Activated T-cell treated with anti-CD3 and anti-CD28 coated beads, Interleukin-2, amount 50 U/mL, for 72 hours (primary cell): ENCODE data around the gene C17orf100. TPM values are rescaled to one million over a fixed set of nuclear protein-coding genes. Genes with fewer than 3 reads are reported as not detected.

ENCODE experiments used
- ATAC-seq, 2 donors: fragments of 150-1000 bp; cut with Tn5 transposase; replicated peaks in 1 of 2; 2 replicates each; pipeline ENCODE4 v1.10.0; 2021; ENCODE audit warnings: moderate library complexity in 2 of 2, mild to moderate bottlenecking in 1 of 2
- DNase-seq, 2 donors: peaks; one replicate each; pipeline ENCODE4 v3.0.0; 2021 to 2022; ENCODE audit warnings: mixed read lengths in 1 of 2
- H3K27ac Mint-ChIP-seq: one replicate; pipeline ENCODE4 v1.8.0; 2022; ENCODE audit warnings: mild to moderate bottlenecking, moderate library complexity, mixed read lengths
- H3K27me3 Mint-ChIP-seq: one replicate; pipeline ENCODE4 v1.8.0; 2022; ENCODE audit warnings: low read depth, mixed read lengths
- H3K36me3 Mint-ChIP-seq, 2 donors: one replicate each; pipeline ENCODE4 v1.8.0; 2022; ENCODE audit warnings: mixed read lengths in 2 of 2, mild to moderate bottlenecking in 1 of 2; ENCODE audit not compliant: insufficient read depth in 2 of 2
- H3K4me1 Mint-ChIP-seq: one replicate; pipeline ENCODE4 v1.8.0; 2022; ENCODE audit warnings: low read depth, mixed read lengths
- H3K4me3 Mint-ChIP-seq, 2 donors: one replicate each; pipeline ENCODE4 v1.8.0; 2022; ENCODE audit warnings: mild to moderate bottlenecking in 2 of 2, mixed read lengths in 2 of 2, moderate library complexity in 2 of 2
- H3K9me3 Mint-ChIP-seq, 2 donors: one replicate each; pipeline ENCODE4 v1.8.0; 2022; ENCODE audit warnings: mixed read lengths in 2 of 2
- total RNA-seq, 2 donors: library from RNA; stranded (reverse); gene quantifications; one replicate each; pipeline ENCODE4 v1.2.3, GENCODE V29; 2022

The C17orf100 gene
- total RNA-seq, 2 donors from 2014 or later: 1.8 to 2.9 TPM

DNA sequence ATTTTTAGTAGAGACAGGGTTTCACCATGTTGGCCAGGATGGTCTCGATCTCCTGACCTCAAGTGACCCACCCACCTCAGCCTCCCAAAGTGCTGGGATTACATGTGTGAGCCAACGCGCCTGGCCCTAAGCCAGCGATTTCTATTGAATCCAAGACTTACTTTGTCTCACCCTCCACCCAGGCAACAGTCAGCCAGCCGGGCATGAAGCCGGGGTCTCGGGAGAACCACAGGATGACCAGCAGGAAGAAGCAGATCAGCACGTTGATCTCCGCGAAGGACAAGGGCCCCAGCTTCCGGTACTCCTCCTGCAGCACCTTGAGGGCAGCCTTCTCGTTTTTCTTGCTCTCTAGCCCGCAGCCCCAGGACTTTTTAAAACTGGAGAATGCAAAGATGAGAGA lies 44.0 kb downstream of the C17orf100 start:
- Mint-ChIP-seq H3K27me3 (peaks cover 41% of the 10 kb centered on the region), H3K4me3 (no peak overlapping the region), H3K9me3 (no peaks in the 10 kb centered on the region), H3K4me1 (no peaks in the 10 kb centered on the region), H3K27ac (no peak overlapping the region), H3K36me3 (no peaks in the 10 kb centered on the region)
- DNase-seq (no peak), ATAC-seq (no peak)

DNA sequence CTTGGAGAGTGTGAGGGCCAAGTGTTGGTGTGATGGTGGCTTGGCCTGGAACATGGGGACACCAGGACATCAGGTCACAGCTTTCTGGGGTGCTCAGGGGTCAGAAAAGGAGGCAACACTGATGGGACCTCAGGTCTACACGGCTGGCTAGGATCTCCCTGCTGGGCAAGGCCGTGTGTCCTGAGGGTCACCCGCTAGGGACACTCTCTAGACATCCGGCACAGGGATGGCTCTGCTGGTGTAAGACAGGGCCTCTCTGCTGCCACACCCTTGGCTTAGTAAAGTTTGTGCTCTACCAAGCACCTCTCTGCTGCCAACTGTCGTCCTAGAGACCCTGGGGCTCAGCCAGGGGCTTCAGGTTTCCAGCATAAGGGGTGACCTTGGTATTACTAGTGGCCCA lies 45.3 kb downstream of the C17orf100 start:
- Mint-ChIP-seq H3K9me3 (no peaks in the 10 kb centered on the region), H3K4me3 (no peak overlapping the region), H3K4me1 (no peaks in the 10 kb centered on the region), H3K27ac (no peak overlapping the region), H3K27me3 (peaks cover 30% of the 10 kb centered on the region), H3K36me3 (no peaks in the 10 kb centered on the region)
- ATAC-seq: no peak
- no peak for DNase-seq

DNA sequence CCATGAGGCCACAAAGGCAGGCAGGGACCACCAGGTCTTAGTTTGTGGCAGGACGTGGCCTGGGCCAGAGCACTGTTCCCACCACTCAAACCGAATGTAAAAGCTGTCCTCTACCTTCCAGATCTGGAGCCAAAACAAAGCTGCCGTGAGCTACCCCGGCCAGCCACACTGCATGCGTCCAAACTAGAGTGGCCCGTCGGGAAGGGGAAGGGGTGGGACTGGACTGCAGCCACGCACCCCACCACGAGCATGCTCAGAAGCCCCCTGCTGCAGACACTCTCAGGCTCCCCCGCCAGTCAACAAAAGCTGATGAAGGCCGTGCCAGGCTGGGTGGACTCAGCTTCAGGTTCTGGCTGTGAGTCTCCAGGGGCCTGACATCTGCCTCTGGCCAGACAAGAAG lies 46.4 kb downstream of the C17orf100 start:
- Mint-ChIP-seq H3K27ac (no peak overlapping the region), H3K9me3 (no peaks in the 10 kb centered on the region), H3K27me3 (peaks cover 19% of the 10 kb centered on the region), H3K4me1 (no peaks in the 10 kb centered on the region), H3K36me3 (no peaks in the 10 kb centered on the region), H3K4me3 (no peak overlapping the region)
- DNase-seq: no peak
- ATAC-seq: no peak

DNA sequence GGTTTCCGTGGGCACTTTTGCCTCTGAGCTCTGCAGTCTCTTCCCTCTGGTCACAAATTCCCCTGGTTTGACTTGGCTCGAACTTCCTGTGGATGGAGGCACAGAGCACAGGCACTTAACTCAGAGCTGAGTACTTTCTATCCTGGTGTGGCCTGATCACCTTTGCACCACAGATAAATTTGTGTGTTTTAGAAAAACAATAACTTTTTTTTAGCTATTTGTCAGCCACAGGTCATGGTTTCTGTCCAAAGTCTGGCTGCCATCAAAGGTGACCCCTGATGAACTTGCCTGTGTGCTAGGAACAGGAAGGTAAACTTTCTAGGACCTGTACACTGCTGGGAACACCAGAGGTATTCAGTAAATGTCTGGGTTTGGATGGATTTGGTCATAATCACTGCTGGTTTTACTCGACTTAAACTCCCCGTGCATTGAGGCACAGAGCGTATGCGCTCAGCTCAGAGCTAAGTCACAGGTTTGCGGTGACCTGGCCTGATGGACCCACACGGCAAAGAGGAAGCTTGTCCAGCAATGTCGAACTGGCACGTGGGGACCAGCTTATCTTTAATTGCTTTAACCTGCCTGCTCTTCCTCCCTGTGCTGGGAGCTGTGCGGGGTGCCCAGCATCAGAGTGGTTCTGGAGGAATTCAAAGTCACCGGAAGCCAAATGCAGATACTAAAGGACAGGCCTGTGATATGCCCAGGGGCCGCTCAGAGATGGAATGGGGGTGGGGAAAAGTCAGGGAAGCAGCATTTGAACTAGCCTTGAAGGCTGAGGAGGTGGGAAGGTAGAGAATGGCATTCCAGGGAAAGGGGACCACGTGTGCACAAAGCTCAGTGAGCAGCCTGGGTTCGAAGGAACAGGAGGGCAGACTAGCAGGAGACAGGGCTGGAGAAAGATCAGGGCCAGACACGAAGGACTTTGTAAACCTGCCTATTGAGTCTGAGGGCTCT lies 48.7 kb downstream of the C17orf100 start:
- no peak overlapping the region for H3K4me3 Mint-ChIP-seq
- H3K4me1 Mint-ChIP-seq: no peaks in the 10 kb centered on the region
- DNase-seq (no peak), ATAC-seq (no peak)
- peaks cover 5% of the 10 kb centered on the region for H3K27me3 Mint-ChIP-seq
- no peaks in the 10 kb centered on the region for H3K36me3 Mint-ChIP-seq
- no peak overlapping the region for H3K27ac Mint-ChIP-seq
- H3K9me3 Mint-ChIP-seq: no peaks in the 10 kb centered on the region

GRCh38 chr17:6700948-6701307 lies 49.4 kb downstream of the C17orf100 start:
- Mint-ChIP-seq H3K4me3 (no peak overlapping the region), H3K9me3 (no peaks in the 10 kb centered on the region), H3K27ac (no peak overlapping the region), H3K27me3 (peaks cover 5% of the 10 kb centered on the region), H3K4me1 (no peaks in the 10 kb centered on the region), H3K36me3 (no peaks in the 10 kb centered on the region)
- no peak for DNase-seq
- ATAC-seq: no peak

DNA sequence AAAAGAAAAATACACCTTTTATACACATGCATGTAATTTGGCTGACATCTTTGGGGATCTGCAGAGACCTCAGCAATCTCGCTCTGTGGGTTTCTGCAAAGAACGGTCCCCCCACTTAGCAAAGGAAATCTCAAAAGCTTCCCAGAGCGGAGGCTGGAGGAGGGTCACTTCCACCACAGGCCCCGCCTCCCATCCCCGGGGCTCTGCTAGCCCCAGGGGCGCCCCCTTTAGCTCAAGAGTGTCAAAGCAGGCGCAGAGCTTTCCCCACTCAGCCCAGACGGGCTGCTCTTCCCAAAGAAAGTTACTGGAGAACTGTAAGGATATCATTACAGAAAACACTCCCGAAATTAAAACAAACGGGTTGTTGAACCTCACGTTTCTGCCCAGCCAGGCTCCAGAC lies 50.2 kb downstream of the C17orf100 start:
- no peaks in the 10 kb centered on the region for H3K4me1 Mint-ChIP-seq
- H3K27ac Mint-ChIP-seq: no peak overlapping the region
- ATAC-seq: peak; percentile 66 to 67
- H3K9me3 Mint-ChIP-seq: no peaks in the 10 kb centered on the region
- H3K27me3 Mint-ChIP-seq: peaks cover 5% of the 10 kb centered on the region
- H3K36me3 Mint-ChIP-seq: no peaks in the 10 kb centered on the region
- H3K4me3 Mint-ChIP-seq: no peak overlapping the region
- DNase-seq: peak; percentile 56 to 62

DNA sequence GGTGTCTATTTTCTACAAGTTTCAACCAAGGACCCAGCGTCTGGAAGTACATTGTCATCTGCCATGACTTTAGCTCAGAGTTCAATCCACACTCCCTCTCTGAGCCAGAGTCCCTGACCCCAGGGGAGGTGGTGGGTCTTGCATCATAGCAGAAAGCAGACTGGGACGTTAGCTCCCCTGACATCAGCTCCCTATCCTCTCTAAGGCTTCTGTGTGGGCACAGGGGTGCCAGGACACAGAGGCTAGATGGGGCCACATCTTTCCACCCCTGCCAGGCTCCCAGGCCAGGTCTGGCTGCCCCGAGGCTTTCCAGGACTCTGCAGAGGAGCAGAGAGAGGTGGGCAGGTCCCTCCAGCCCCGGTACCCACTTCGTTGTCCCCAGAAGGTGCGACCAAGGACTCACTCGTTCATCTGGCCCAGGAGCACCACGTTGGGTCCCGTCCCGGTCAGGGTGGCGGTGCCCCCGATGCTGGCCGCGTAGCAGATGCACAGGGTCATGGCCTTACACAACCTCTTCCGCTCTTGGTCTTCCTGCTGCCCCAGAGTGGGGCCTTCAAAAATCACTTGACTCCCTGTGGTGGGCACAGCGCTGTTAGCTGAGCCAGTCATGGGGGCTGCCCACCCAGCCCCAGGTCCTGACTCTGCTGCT lies 51.1 kb downstream of the C17orf100 start:
- peaks cover 5% of the 10 kb centered on the region for H3K27me3 Mint-ChIP-seq
- H3K36me3 Mint-ChIP-seq: no peaks in the 10 kb centered on the region
- H3K9me3 Mint-ChIP-seq: no peaks in the 10 kb centered on the region
- DNase-seq (no peak), ATAC-seq (no peak)
- H3K4me3 Mint-ChIP-seq: no peak overlapping the region
- H3K4me1 Mint-ChIP-seq: no peaks in the 10 kb centered on the region
- no peak overlapping the region for H3K27ac Mint-ChIP-seq

Other genes starting within 250 kb of the C17orf100 start
- not detected for gene AIPL1, start 216.6 kb upstream of the C17orf100 start, total RNA-seq
- gene PIMREG, start 207.3 kb upstream of the C17orf100 start, total RNA-seq: 1 to 10 TPM; 6.6 to 7.3 TPM
- under 1 TPM; 0.70 to 0.81 TPM for gene PITPNM3, start 95.2 kb upstream of the C17orf100 start, total RNA-seq
- gene KIAA0753, start 11.1 kb upstream of the C17orf100 start, total RNA-seq: 10 to 100 TPM; 14.0 to 18.4 TPM
- gene TXNDC17, start 10.7 kb upstream of the C17orf100 start, total RNA-seq: 10 to 100 TPM; 35.2 to 46.2 TPM
- 1 to 10 TPM; 7.3 to 8.8 TPM for gene MED31, start 157 bp upstream of the C17orf100 start, total RNA-seq
- gene SLC13A5, start 61.6 kb downstream of the C17orf100 start, total RNA-seq: under 1 TPM in 1 of 2 donors, not detected in 1; 0.22 TPM
- 10 to 100 TPM; 19.1 to 31.1 TPM for gene XAF1, start 104.3 kb downstream of the C17orf100 start, total RNA-seq
- gene FBXO39, start 124.5 kb downstream of the C17orf100 start, total RNA-seq: 1 to 10 TPM in 1 of 2 donors, not detected in 1; 1.0 TPM
- not detected for gene TEKT1, start 180.0 kb downstream of the C17orf100 start, total RNA-seq